ENCODE results near the gene PCCB. TPM values are rescaled to one million over a fixed set of nuclear protein-coding genes. Genes with fewer than 3 reads are reported as not detected.

PCCB gene
- total RNA-seq, 2 experiments from 2014 or later = 39.7 to 51.5 TPM

GRCh38 chr3:136283627-136284026 is 33.5 kb downstream of the PCCB start:
- CTCF ChIA-PET (ENCODE audit: unreplicated experiment) = no interaction called here

GRCh38 chr3:136291302-136291701 is 41.2 kb downstream of the PCCB start:
- H3K36me3 ChIP-seq (ENCODE audit: insufficient read depth, low read length) = peaks cover 68% of the 10 kb centered on the region
- H3K4me2 ChIP-seq (ENCODE audit: low read length) = no peak overlapping the region
- H3K9me3 ChIP-seq (ENCODE audit: low read length) = no peaks in the 10 kb centered on the region
- no peaks in the 10 kb centered on the region for H3K79me2 ChIP-seq (ENCODE audit: insufficient read depth, low read depth, low read length)
- ChIA-PET CTCF (ENCODE audit: unreplicated experiment) (interaction anchor here (0.5 to 0.6 kb wide), 2 partner anchors 500 to 1581 kb away, joined by 3 read pairs; no protein-coding TSS in a partner anchor), POLR2A (interaction anchor here (0.5 to 1.0 kb wide), 4 partner anchors 9 to 1924 kb away, joined by 3 to 9 read pairs (median 4); no protein-coding TSS in a partner anchor)
- intact Hi-C loops (cut with micrococcal nuclease; ENCODE audit: unreplicated experiment) = no loop called here
- TF ChIP-seq EZH2phosphoT487 (IDR thresholded peaks at IDR 0.05; ENCODE audit: borderline replicate concordance, low read depth, low read length) (no peak), CTCF (conservative IDR thresholded peaks at IDR 0.05; ENCODE audit: low read length) (no peak)
- no peak for DNase-seq (ENCODE audit: low spot score)
- no peaks in the 10 kb centered on the region for H3K4me1 ChIP-seq (ENCODE audit: insufficient read depth, low read length, poor library complexity, severe bottlenecking)
- H3K4me3 ChIP-seq (ENCODE audit: low read depth, low read length, poor library complexity, severe bottlenecking) = no peak overlapping the region
- H3K9me2 ChIP-seq (ENCODE audit: insufficient read depth, low read length) = no peaks in the 10 kb centered on the region
- BruUV-seq (replicated peaks) = no TSS peak
- H4K20me1 ChIP-seq (ENCODE audit: insufficient read depth, low read length) = no peaks in the 10 kb centered on the region
- H2AFZ ChIP-seq (ENCODE audit: low read length) = no peak overlapping the region
- H3K27ac ChIP-seq (ENCODE audit: low read depth, low read length, poor library complexity, severe bottlenecking) = no peak overlapping the region

More at GRCh38 chr3:136283627-136284026, 33.5 kb downstream of the PCCB start:
- BruUV-seq (replicated peaks) = no TSS peak
- Histone ChIP-seq H3K4me2 (ENCODE audit: low read length) (no peak overlapping the region), H2AFZ (ENCODE audit: low read length) (no peak overlapping the region), H3K27ac (ENCODE audit: low read depth, low read length, poor library complexity, severe bottlenecking) (no peak overlapping the region), H4K20me1 (ENCODE audit: insufficient read depth, low read length) (no peaks in the 10 kb centered on the region), H3K4me3 (ENCODE audit: low read depth, low read length, poor library complexity, severe bottlenecking) (no peak overlapping the region), H3K79me2 (ENCODE audit: insufficient read depth, low read depth, low read length) (peaks cover 14% of the 10 kb centered on the region; the same call in 1 of the 2 replicates), H3K4me1 (ENCODE audit: insufficient read depth, low read length, poor library complexity, severe bottlenecking) (peaks cover 19% of the 10 kb centered on the region), H3K36me3 (ENCODE audit: insufficient read depth, low read length) (peaks cover 85% of the 10 kb centered on the region), H3K9me3 (ENCODE audit: low read length) (peaks cover 27% of the 10 kb centered on the region), H3K9me2 (ENCODE audit: insufficient read depth, low read length) (no peaks in the 10 kb centered on the region)
- POLR2A ChIA-PET = interaction anchor here (0.6 to 1.9 kb wide), 2 partner anchors 40 to 87 kb away, joined by 4 to 10 read pairs; partner anchors contain the start of gene MSL2
- DNase-seq (ENCODE audit: low spot score) = no peak
- intact Hi-C loops (cut with micrococcal nuclease; ENCODE audit: unreplicated experiment) = no loop called here
- no peak for TF ChIP-seq EZH2phosphoT487 (IDR thresholded peaks at IDR 0.05; ENCODE audit: borderline replicate concordance, low read depth, low read length)
- TF ChIP-seq CTCF (conservative IDR thresholded peaks at IDR 0.05; ENCODE audit: low read length) = no peak

GRCh38 chr3:136292500-136292899 is 42.4 kb downstream of the PCCB start:
- H3K9me2 ChIP-seq (ENCODE audit: insufficient read depth, low read length) = no peaks in the 10 kb centered on the region
- H4K20me1 ChIP-seq (ENCODE audit: insufficient read depth, low read length) = no peaks in the 10 kb centered on the region
- ChIA-PET CTCF (ENCODE audit: unreplicated experiment) (no interaction called here), POLR2A (interaction anchor here (1.0 to 2.1 kb wide), 2 partner anchors 14 to 84 kb away, joined by 9 to 11 read pairs; no protein-coding TSS in a partner anchor)
- no peak overlapping the region for H3K4me2 ChIP-seq (ENCODE audit: low read length)
- no peak overlapping the region for H2AFZ ChIP-seq (ENCODE audit: low read length)
- no peaks in the 10 kb centered on the region for H3K79me2 ChIP-seq (ENCODE audit: insufficient read depth, low read depth, low read length)
- peaks cover 63% of the 10 kb centered on the region for H3K36me3 ChIP-seq (ENCODE audit: insufficient read depth, low read length)
- no TSS peak for BruUV-seq (replicated peaks)
- no peak for DNase-seq (ENCODE audit: low spot score)
- H3K4me3 ChIP-seq (ENCODE audit: low read depth, low read length, poor library complexity, severe bottlenecking) = no peak overlapping the region
- H3K27ac ChIP-seq (ENCODE audit: low read depth, low read length, poor library complexity, severe bottlenecking) = no peak overlapping the region
- H3K9me3 ChIP-seq (ENCODE audit: low read length) = no peaks in the 10 kb centered on the region
- TF ChIP-seq EZH2phosphoT487 (IDR thresholded peaks at IDR 0.05; ENCODE audit: borderline replicate concordance, low read depth, low read length) = no peak
- no peak for TF ChIP-seq CTCF (conservative IDR thresholded peaks at IDR 0.05; ENCODE audit: low read length)
- no peaks in the 10 kb centered on the region for H3K4me1 ChIP-seq (ENCODE audit: insufficient read depth, low read length, poor library complexity, severe bottlenecking)
- intact Hi-C loops (cut with micrococcal nuclease; ENCODE audit: unreplicated experiment) = no loop called here
